Measurements from ENCODE around the gene CASKIN2.
"Not testable (repeated sequence)": the region's sequence is repeated elsewhere in the genome, so short reads cannot be mapped to it uniquely, and the experiment has no call there.

The CASKIN2 gene

DNA sequence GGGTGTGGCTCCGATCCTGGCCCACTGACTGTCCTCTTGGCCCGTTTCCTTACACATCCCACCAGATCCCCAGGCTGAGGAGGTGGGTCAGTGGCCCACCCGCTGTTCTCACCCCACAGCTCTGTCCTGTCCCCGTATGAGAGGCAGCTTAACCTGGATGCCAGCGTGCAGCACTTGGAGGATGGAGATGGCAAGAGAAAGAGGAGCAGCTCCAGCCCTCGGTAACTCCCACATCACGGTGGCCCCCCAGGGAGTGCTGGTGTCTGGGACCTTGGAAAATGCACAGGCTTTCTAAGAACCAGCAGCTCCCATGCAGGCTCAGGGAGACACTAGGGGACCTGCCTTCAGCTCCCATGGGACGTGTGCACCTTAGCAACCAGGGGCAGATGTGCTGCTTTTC lies 6.0 kb upstream of the CASKIN2 start:
- DNase-seq: no peak

GRCh38 chr17:75520413-75520812 lies 5.1 kb upstream of the CASKIN2 start:
- DNase-seq: not testable (repeated sequence)

- DNase-seq: no peak
Measured at GRCh38 chr17:75518983-75519537, 3.7 kb upstream of the CASKIN2 start.

DNA sequence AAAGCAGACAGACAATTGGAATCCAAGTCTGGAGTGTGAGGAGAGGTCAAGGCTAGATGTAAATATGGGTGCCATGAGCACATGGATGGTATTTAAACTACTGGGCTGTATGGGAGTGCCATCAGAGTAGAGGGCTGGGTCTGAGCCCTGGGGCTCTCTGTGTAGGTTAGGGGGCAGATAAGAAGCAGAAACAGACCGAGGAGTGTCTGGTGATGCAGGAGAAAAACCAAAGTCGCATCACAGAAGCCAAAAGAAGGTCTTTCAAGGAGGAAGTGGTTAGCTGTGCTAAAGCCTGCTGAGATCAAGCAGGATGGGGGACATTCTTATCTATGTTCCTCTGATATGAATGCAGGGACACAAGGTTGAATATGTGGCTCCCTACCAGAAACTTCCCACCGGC lies 2.9 kb upstream of the CASKIN2 start:
- no peak for DNase-seq

GRCh38 chr17:75517297-75517865 lies 2.0 kb upstream of the CASKIN2 start:
- no peak for DNase-seq

- peak; percentile 70 for DNase-seq
Measured at GRCh38 chr17:75516619-75517296, 1.4 kb upstream of the CASKIN2 start.

GRCh38 chr17:75516255-75516618 lies 900 bp upstream of the CASKIN2 start, which contains the start of gene TSEN54:
TSS of gene TSEN54 (plus strand) at chr17:75516528. CDS start at chr17:75516561, 33 bp downstream.
- no peak for DNase-seq

GRCh38 chr17:75514919-75515495 lies 330 bp downstream of the CASKIN2 start:
- DNase-seq: no peak

DNA sequence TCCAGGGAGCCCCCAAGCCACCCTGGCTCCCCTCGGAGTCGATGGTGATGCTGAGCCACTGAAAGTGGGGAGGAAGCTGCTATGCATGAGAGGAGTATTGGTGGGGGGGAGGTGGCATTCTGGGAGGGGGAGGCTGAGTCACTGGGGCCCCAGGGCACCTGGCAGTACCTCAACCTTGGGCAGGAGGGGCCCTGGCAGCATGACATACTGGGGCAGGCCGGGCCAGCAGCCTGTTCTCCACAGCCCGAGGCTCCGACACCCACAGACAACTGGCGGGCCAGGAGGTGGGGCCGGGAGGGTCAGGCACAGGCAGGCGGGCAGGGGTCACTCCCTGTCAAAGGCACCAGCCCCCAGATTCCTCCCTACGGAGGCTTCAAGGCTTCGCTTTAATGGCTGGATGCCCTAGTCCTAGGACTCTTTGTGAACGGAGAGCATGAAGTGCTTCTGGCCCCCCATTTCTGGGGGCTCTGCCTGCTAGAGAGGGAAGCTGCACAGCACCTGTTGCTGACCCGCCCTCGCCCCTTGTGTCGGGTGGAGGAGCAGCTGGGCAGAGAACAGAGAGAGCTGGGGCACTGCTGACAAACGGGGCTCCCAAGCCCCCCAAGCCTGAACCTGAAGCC lies 928 bp downstream of the CASKIN2 start:
- DNase-seq: peak; percentile 45

- no peak for DNase-seq
Measured at GRCh38 chr17:75513641-75514000, 1.7 kb downstream of the CASKIN2 start.

- DNase-seq: no peak
Measured at GRCh38 chr17:75512926-75513640, 2.3 kb downstream of the CASKIN2 start.

- no peak for DNase-seq
Measured at GRCh38 chr17:75511610-75512575, 3.4 kb downstream of the CASKIN2 start.

GRCh38 chr17:75511270-75511609 lies 4.1 kb downstream of the CASKIN2 start:
- DNase-seq: no peak

DNA sequence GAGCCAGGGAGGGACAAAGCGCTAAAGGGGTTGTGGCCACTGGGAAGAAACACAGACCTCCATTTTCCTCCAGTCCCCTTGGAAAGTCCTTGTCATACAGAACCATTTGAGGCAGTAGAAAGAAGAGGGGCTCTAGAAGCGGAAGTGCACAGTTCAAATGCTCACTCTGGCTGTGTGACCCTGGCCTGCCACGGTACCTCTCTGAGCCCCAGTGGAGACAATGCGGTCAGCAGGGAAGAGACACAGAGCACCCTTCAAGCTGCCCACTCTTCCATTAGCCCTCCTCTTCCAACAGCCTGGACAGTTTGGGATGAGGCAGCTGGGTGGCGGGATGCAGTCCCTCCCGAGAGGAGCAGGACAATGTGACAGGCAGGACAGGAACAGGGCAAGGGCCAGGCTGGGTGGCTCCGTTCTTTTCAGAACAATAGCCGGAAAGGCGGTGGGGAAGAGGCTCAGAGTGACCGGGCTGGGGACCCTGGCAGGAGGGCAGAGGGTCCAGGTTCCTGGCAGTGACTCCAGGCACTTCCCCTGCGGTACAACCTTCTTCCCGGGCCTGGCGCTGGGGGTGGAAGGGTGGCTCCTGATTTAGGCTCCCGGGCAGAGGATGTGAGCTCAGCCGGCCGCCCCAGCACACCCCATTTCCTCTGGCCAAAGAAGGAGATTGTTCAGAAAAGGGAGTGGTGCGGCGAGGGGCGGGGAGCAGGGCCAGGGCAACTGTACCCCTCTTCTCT lies 5.6 kb downstream of the CASKIN2 start:
- no peak for DNase-seq

DNA sequence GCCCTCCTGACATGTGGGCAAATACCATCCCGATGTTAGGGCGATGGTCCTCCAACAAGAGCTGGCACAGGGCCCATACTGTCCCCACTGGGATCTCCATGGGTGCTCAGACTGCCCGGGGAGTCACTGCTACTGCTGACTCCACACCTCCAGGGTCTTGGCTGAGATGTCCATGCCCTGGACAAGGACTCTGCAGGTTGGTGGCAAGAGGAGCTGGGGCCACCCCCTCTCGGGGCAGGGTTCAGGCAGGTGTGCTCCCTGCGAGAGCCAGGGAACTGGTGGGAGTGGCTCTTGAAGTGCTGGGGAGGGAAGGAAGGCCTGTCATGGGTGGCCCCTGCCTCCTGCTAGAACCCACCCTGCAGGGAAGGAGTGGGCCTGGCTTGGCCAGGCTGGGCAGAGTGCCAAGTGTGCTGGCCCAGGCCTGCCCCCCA lies 6.4 kb downstream of the CASKIN2 start:
- DNase-seq: no peak

DNA sequence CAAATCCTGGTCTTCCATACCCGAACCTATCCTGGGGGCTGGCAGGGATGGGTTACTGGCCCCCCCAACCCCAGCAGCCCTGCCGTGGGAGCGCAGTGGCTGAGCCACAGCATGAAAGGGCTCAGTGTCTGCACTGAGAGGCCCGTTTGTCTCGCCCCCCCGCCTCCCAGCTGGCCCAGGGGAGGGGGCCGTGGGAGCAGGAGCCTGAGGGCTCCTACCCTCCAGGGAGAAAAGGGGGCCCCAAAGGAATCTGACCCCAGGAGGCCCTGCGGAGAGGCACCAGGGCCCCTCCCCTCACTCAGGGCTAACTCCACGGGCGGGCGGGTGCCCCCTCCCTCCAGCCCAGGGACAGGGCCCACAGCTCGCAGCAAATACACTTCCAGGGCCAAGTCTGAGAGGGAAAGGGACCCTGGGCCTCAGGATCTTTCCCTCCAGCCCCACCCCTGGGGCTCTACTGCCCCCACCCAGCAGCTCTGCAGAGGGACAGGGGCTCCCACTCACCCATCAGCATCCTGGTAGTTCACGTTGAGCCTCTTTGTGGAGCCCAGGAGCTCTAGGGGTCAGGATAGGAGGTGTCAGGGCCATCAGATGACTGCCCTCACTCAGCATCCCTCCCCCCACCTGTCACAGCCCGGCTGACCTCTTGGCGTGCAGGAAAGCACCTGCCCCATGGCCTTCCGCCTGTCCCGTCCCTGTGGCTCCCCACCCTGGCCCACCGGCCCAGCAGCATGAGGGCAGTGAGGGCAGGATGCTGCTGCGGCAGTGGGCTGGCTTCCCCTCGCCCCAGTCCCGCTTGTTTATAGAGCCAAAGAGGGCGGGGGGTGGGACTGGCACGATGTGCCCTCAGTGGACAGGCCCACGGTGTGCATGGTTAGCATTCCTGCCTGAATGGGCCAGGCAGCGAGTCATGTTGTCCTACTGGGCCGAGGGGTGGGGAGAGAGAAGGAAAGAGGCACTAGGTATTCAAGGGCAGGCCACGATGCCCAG lies 7.3 kb downstream of the CASKIN2 start:
- peak; percentile 65 for DNase-seq

GRCh38 chr17:75506888-75507287 lies 8.4 kb downstream of the CASKIN2 start:
- DNase-seq: no peak

DNA sequence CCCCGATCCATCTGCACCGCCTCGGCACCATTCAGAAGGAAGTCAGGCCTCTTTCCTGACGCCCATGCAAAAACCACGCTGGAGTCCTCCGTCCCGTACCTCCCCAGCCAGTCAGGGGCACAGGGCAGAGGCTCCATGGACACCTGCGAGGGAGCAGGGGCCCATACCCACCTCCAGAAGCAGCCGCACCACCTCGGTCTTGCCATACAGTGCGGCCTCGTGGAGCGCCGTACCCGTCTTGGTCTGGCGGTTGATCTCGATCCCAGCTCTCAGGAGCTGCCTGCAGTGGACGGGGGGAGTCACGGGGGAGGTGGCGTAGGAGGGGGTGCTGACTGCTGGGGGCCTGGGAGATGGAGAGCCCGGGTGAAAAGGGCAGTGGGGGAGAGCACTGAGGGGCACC lies 9.2 kb downstream of the CASKIN2 start:
- DNase-seq: no peak

- DNase-seq: no peak
Measured at GRCh38 chr17:75505640-75506039, 9.7 kb downstream of the CASKIN2 start.

DNA sequence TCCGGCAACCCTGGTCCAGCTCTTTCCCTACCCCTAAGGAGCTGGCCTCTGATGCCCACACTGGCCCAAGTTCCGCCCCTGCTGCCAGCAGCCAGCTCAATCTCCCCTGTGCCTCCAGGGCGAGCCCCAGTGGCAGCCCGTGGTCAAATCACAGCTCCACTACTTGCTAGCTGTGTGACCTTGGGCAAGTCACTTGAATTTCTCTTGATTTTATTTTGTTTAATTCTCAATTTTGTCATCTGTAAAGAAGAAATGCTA lies 10.3 kb downstream of the CASKIN2 start:
- DNase-seq: no peak

Data from retina (tissue), 1 donor.